Body of pancreas (tissue), 4 donors: ENCODE data around the gene ATP7B. TPM values are rescaled to one million over a fixed set of nuclear protein-coding genes. Genes with fewer than 3 reads are reported as not detected.
A peak's percentile ranks its signal among the peaks of the same experiment; 100 is the strongest.

Experiments
- ATAC-seq: fragments of 150-250 bp; one replicate; pipeline ENCODE4 v1.9.1; 2016
- DNase-seq, 4 donors: peaks; one replicate each; pipeline ENCODE4 v3.0.0-alpha.2; 2019
- H3K27ac ChIP-seq, 4 donors: fragments of 200-600 bp; sonication (generic); 1 replicate in 3 of 4; 2 replicates in 1 of 4; pipeline versions ENCODE4 v1.5.1 to v1.6.1; 2016 to 2019; ENCODE audit warnings: mild to moderate bottlenecking in 1 of 4, mixed read lengths in 1 of 4, moderate library complexity in 1 of 4
- H3K27me3 ChIP-seq, 2 donors: fragments of 200-600 bp; sonication (generic); one replicate each; pipeline ENCODE4 v1.6.0; 2016; ENCODE audit warnings: mild to moderate bottlenecking in 1 of 2
- H3K36me3 ChIP-seq, 2 donors: fragments of 200-600 bp; sonication (generic); replicated peaks in 1 of 2; 2 replicates each; pipeline ENCODE4 v1.5.1; 2016; ENCODE audit warnings: low read depth in 2 of 2; ENCODE audit not compliant: insufficient read depth in 1 of 2
- H3K4me1 ChIP-seq: fragments of 200-600 bp; sonication (generic); one replicate; pipeline ENCODE4 v1.6.0; 2016
- H3K4me3 ChIP-seq, 2 donors: fragments of 200-600 bp; sonication (generic); 1 replicate in 1 of 2; 2 replicates in 1 of 2; pipeline ENCODE4 v1.5.1; 2016 to 2019
- H3K9me3 ChIP-seq, 3 donors: fragments of 200-600 bp; sonication (generic); 1 replicate in 2 of 3; 2 replicates in 1 of 3; pipeline ENCODE4 v1.5.1; 2016
- POLR2A ChIP-seq, 3 donors: fragments of 450-650 bp; IDR thresholded peaks; one replicate each; pipeline ENCODE4 v1.6.1; 2016; ENCODE audit warnings: antibody characterized with exemption in 3 of 3, mild to moderate bottlenecking in 2 of 3
- WGBS, 2 donors: methylation state at CpG; one replicate each; pipeline ENCODE4 v1.1.5; 2017; 5-methylcytosine and 5-hydroxymethylcytosine counted together
- intact Hi-C: fragments of 100-400 bp; cut with DNase I; formaldehyde crosslinking; loops from one replicate; pipeline ENCODE4 v1.15.1; 2023
- total RNA-seq, 2 donors: library from RNA; depleted of rRNA; stranded (reverse); fragments of >200 nt; gene quantifications; one replicate each; pipeline ENCODE4 v1.1.0, GENCODE V29; 2016
- TF ChIP-seq, protein P1 (sequence below), 7 experiments: fragments of 450-650 bp in 4 of 7; fragments of 200-600 bp in 3 of 7; sonication (generic) in 3 of 7; IDR thresholded peaks; one replicate each; pipeline ENCODE4 v1.5.1; 2016 to 2019; ENCODE audit warnings: antibody characterized with exemption in 7 of 7

The ATP7B gene
- total RNA-seq, 2 donors from 2014 or later, result 5.7 to 6.9 TPM

DNA sequence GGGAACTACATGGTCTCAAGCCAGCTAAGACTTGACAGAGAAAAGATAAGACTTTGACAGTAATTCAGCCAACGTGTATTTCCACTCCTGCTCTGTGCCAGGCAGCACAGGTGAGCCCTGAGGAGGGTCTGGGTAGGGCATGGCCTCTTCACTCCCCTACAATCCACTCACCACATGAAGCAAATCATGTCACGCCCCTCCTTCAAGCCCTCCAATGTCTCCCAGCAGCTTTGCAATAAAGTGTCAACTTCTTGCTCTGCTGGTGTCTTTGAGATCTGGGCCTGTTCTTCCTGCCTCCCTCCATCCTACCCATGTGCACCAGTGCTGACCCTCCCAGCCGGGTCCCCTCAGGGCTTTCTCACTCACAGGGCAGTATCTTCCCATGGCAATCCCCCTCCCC lies 91.0 kb downstream of the ATP7B start:
- 53 to 71% methylated on average over 3 of the region's 3 CpGs for WGBS, 2 donors
- no peaks in the 10 kb centered on the region for H3K9me3 ChIP-seq
- TF ChIP-seq, protein P1, sequence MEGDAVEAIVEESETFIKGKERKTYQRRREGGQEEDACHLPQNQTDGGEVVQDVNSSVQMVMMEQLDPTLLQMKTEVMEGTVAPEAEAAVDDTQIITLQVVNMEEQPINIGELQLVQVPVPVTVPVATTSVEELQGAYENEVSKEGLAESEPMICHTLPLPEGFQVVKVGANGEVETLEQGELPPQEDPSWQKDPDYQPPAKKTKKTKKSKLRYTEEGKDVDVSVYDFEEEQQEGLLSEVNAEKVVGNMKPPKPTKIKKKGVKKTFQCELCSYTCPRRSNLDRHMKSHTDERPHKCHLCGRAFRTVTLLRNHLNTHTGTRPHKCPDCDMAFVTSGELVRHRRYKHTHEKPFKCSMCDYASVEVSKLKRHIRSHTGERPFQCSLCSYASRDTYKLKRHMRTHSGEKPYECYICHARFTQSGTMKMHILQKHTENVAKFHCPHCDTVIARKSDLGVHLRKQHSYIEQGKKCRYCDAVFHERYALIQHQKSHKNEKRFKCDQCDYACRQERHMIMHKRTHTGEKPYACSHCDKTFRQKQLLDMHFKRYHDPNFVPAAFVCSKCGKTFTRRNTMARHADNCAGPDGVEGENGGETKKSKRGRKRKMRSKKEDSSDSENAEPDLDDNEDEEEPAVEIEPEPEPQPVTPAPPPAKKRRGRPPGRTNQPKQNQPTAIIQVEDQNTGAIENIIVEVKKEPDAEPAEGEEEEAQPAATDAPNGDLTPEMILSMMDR (IDR thresholded peaks at IDR 0.05), result no peak
- TF ChIP-seq POLR2A (IDR thresholded peaks at IDR 0.05), result no peak
- no peak for ATAC-seq
- H3K4me1 ChIP-seq, result no peaks in the 10 kb centered on the region
- no peaks in the 10 kb centered on the region for H3K27me3 ChIP-seq
- H3K36me3 ChIP-seq, result no peaks in the 10 kb centered on the region
- DNase-seq, result no peak
- intact Hi-C loops, result no loop called here
- H3K27ac ChIP-seq, result no peak overlapping the region
- no peak overlapping the region for H3K4me3 ChIP-seq

DNA sequence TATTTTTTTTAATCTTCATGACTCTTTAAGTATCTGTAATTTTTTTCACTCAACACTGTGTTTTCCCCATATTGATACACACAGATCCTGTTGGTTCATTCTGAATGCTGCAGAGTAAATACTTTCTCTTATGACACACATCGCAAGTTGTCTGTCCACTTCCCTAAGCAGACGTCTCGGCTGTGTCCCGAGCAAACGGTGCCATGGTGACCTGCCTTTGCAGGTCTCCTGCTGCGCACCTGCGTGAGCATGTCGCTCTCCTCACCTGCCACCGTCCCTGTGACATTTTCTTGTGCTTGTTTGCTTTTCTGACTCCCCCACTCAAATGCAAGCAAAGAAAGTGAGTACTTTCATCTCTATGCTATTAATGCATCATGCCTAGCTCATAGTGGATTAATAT lies 91.7 kb downstream of the ATP7B start:
- Histone ChIP-seq H3K27me3 (no peaks in the 10 kb centered on the region), H3K36me3 (no peaks in the 10 kb centered on the region), H3K4me3 (no peak overlapping the region), H3K9me3 (no peaks in the 10 kb centered on the region), H3K4me1 (no peaks in the 10 kb centered on the region), H3K27ac (no peak overlapping the region)
- ATAC-seq (no peak), DNase-seq (peak in 2 of 4 donors; percentile 9 to 20)
- intact Hi-C loops, result no loop called here
- TF ChIP-seq, protein P1 (IDR thresholded peaks at IDR 0.05), result no peak
- TF ChIP-seq POLR2A (IDR thresholded peaks at IDR 0.05), result no peak
- WGBS, 2 donors, result 72 to 89% methylated on average over 9 of the region's 9 CpGs

DNA sequence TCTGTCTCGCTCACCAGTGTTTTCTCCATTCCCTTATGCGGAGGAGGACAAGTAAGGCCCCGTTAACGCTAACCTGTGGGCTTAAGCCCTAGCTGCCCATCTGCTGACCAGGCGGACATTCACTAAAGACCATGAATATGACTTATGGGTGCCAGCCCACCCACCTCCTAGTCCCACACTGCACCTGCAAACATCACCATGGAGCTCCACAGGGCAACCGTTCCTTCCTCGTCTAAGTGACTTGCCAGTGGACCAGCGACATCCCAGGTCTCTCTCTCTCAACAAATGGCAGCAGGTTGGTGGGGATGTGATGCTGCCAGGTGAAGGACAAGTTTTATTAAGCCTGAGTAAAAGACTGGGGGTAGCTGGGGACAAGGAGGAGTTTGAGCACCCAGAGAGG lies 94.3 kb downstream of the ATP7B start:
- no peak overlapping the region for H3K4me3 ChIP-seq
- no peak for ATAC-seq
- WGBS, 2 donors, result 90 to 97% methylated on average over 8 of the region's 8 CpGs
- H3K27me3 ChIP-seq, result no peaks in the 10 kb centered on the region
- no peaks in the 10 kb centered on the region for H3K9me3 ChIP-seq
- intact Hi-C loops, result no loop called here
- H3K27ac ChIP-seq, result no peak overlapping the region
- TF ChIP-seq POLR2A (IDR thresholded peaks at IDR 0.05), result no peak
- TF ChIP-seq, protein P1 (IDR thresholded peaks at IDR 0.05), result no peak
- no peak for DNase-seq
- H3K4me1 ChIP-seq, result no peaks in the 10 kb centered on the region
- no peaks in the 10 kb centered on the region for H3K36me3 ChIP-seq

DNA sequence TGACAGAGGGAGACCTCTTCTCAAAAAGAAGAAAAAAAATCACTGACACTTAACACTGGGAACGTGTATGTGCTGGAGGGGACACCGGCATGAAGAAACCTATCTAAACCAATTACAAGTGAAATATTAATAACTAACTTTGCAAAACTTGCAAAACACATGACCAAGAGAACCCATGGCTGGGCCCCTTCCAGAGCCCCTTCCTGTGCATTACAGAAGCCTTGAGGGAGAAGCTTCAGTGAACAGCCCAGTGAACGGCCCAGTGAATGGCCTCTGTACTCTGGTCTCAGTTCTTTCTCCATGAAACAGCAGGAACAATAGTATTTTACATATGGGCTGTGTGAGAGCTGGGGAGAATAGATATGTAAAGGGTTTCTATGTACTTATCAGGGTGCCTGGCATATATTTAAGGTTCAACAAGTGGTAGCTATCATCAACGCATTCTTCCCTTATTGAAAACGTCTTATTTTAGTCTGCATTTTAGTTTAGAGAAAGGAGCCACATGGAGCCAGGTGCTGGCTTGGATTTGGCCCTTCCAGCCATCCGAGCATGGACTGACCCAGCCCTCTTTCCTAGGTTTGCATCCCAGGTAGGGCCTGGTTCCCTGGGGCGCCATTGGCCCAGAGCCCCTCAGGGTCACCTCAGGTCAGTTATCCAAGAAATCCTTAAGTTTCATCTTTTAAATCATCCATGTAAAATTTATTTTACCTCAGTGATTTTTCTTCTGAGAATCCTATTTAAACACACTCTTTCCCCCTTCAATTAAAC lies 95.0 kb downstream of the ATP7B start:
- H3K27ac ChIP-seq, result no peak overlapping the region
- no peaks in the 10 kb centered on the region for H3K9me3 ChIP-seq
- 90 to 91% methylated on average over 7 of the region's 7 CpGs for WGBS, 2 donors
- intact Hi-C loops, result no loop called here
- H3K27me3 ChIP-seq, result no peaks in the 10 kb centered on the region
- no peak overlapping the region for H3K4me3 ChIP-seq
- TF ChIP-seq, protein P1 (IDR thresholded peaks at IDR 0.05), result no peak
- TF ChIP-seq POLR2A (IDR thresholded peaks at IDR 0.05), result no peak
- no peak for ATAC-seq
- no peaks in the 10 kb centered on the region for H3K4me1 ChIP-seq
- DNase-seq, result no peak
- H3K36me3 ChIP-seq, result no peaks in the 10 kb centered on the region

DNA sequence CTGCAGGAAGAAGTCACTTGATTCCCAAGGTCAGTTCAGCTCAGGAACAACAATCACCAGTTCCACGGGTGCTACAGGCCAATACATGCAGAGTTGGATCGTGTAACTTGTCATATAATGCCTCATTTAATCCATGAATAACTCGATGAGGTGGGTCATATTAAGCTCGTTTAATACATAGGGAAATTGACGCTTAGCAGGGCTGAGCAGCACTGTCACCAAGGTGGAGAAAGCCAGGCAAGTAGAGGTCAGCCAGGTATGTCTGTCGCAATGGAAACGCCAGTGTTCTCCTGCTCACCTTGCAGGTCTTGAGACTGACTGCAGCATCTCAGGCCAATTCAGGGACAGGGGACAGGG lies 97.1 kb downstream of the ATP7B start:
- TF ChIP-seq POLR2A (IDR thresholded peaks at IDR 0.05), result no peak
- intact Hi-C loops, result no loop called here
- Histone ChIP-seq H3K9me3 (no peaks in the 10 kb centered on the region), H3K4me3 (no peak overlapping the region), H3K4me1 (no peaks in the 10 kb centered on the region), H3K27me3 (no peaks in the 10 kb centered on the region), H3K36me3 (no peaks in the 10 kb centered on the region), H3K27ac (no peak overlapping the region)
- WGBS, 2 donors, result 66 to 68% methylated on average over 7 of the region's 7 CpGs
- ATAC-seq (no peak), DNase-seq (no peak)
